T47D (cell line): ENCODE data around the gene XPO5.

Source experiments
- DNase-seq, 2 experiments: peaks; one replicate each; pipeline versions ENCODE4 v3.0.0 to v3.0.0-alpha.2; 2011 to 2012; ENCODE audit warnings: low read depth in 1 of 2, low spot score in 1 of 2
- JUND ChIP-seq: IDR thresholded peaks from 2 replicates; pipeline ENCODE4 v1.6.1; 2012; ENCODE audit warnings: low read depth
- in situ Hi-C: cut with HindIII; loops from 2 replicates; pipeline ENCODE4 v1.10.0; 2016; ENCODE audit warnings: low sequenced_read_pairs, low pct_unique_long_range_greater_than_20kb

Gene XPO5

DNA sequence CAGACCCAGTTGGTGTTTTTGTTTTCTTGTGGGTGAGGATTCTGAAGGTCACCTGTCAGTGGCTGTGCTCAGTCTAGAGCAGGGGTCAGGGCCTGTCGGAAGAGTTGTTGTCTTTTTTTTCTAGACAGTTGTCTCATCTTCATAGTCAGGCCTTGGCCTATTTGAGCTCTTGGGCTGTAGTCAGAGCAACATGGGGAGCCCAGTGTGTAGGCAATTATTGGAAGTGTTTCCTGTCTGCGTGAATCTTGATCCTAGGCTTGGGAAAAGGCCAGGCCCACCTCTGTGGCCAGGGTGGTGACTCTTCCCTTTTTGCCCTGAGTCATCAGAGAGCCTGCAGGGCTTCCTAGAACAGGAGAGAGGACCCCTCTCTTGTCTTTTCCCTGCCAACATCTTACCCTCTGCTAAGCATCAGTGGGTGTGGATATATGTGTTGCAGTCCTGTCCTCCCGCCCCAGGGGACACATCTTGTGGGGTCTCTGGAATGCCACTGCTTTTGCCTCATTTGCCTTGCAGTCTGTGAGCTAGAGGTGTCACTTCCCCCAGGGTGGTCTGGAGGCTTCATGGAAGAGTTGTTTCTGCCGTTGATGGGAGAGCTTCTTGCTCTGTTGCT lies 87.1 kb downstream of the XPO5 start:
- TF ChIP-seq JUND, result no peak
- in situ Hi-C loops, result no loop called here
- no peak for DNase-seq

DNA sequence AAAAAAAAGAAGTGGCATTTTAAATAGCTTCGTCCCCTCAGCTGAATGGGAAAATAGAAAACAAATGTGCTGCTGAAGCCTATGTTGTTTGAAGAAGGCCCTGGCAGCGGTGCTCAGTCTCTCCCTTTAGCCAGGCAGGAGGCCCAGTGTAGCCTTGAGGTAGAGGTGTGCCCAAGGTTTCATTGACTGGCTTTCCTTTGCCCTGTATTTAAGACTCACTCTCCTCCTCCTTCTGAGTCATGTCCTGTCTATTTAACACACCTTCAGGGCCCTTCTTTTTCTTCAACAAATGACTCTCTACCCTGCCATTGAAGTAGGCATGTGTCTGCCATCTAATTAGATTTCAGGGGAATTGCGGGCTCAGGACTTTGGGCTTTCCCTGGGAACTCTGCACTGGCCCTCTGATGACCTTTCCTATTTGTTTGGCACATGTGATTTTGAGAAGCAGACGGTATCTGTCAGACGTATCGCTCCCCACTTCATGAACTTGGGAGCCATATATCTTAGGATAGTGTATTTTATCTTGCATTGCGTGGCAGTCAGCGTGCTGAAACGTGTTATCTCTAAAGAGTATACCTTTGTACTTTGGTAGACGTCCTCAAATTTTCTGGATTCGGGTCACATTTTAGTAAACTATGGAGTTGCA lies 94.1 kb downstream of the XPO5 start:
- DNase-seq, result no peak
- TF ChIP-seq JUND, result no peak
- in situ Hi-C loops, result no loop called here

DNA sequence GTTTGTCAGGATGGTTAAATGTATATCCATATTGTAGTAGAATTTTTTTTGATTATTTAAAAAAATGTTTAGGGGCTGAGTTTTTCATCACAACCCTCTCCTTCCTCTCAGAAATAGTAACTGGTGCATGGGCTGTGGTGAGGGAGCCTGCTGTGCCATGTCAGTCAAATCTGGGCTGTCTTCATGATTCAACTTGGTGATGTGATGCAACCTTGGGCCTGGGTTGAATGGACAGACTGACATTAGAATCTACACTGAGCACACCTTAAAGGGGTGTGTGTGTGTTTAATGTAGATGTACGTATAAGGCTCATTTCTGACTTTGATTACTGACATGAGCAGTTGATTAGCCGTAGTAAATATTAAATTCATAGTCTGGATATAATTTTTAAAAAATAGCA lies 94.8 kb downstream of the XPO5 start:
- no peak for DNase-seq
- in situ Hi-C loops, result no loop called here
- TF ChIP-seq JUND, result no peak

DNA sequence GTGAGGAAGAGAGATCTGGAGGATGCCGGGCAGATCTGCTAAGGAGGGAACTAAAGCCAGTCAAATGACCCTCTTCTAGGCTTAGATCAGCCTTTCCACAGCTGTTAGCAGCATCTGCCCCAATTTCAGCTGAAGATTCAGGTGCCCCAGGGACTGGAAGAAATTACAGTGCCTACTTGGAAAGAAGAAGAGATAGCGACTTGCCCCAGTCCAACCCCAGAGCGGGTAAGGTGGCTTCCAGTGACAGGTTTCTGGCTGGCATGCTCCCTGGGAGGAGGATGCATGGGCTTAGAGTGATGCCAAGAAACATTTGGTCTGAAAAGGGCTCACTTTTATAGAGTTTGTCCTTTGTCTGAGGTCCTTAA lies 97.8 kb downstream of the XPO5 start:
- in situ Hi-C loops, result no loop called here

DNA sequence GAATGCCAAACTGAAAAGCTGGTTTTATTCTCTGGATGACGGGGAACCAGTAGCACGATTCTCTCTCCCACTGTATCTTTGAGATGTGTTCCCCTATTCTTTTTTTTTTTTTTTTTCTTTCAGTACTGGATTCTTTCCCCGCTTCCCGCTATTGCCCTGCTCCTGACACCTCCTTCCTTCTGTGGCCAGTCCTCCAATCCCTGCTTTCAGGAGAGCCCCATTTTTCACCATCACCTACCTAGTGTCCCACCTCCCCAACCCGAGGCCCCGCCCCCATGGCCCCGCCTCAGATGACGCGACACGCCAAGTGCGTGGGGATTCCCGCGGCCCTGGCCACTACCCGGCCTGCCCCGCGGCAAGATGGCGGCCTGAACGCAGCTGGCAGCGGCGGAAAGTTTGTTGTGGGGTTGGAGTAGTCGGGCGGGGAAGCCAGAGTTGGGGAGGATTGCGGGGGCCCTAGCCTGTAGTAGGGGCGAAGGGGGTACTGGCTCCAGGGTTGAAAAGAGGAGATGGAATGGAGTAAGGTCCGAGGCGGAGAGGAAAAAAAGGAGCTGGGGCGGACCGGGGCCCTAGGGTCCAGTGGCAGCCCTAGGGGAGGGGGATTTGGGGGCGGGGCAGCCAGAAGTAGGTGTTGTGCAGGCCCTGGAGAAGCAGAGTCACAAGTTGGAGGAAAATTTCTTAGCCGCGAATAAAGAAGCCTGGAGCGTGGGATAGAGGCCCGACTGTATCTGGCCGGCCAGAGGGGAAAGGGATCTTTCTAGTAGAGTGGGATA lies 98.4 kb downstream of the XPO5 start, which contains the start of gene TJAP1:
Gene TJAP1, plus strand, starts transcription at position 336 of the 773 bp plus-strand sequence. CDS start 21,432 bp downstream, outside the sequence.
- peak; percentile 76 to 91 for DNase-seq
- no peak for TF ChIP-seq JUND
- in situ Hi-C loops, result no loop called here

More for the DNA sequence above, 97.8 kb downstream of the XPO5 start:
- TF ChIP-seq JUND, result no peak
- no peak for DNase-seq

DNA sequence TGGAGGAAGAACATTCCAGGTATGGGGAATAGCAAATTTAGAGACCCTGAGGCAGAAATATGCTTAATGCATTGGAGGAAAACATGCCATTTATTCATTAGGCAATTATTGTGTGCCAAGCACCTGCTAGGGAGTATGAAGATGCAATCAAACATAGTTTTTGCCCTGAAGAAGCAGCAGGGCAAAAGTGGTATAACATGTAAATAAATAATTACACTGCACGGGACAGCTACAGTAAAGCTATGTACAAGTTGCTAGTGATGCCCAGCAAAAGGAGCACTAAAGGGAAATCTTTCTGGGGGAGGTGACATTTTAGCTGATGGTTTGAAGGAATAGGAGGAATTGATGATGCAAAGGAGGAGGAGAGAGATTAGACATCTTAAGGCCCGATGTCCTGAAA lies 99.1 kb downstream of the XPO5 start:
- no peak for TF ChIP-seq JUND
- in situ Hi-C loops, result no loop called here
- DNase-seq, result no peak

DNA sequence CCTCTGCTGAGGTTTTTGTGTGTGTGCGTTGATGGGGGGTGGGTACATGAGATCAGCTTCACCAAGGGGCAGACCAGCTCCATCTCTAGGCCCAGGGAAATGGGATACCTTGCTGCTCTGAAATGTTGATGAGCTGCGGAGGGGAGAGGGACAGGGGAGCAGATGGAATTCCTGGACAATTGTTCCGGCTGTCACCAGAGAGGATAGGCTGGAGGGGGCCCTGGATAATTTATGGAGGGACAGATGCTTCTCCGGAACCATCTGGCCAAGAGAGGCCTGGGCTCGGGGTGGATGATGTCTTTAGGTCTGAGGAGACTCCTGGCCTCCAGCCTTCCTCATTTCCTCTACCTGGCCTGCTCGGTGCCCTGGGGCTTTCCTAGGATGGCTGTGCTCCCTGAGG lies 100.3 kb downstream of the XPO5 start:
- TF ChIP-seq JUND, result no peak
- in situ Hi-C loops, result no loop called here

DNA sequence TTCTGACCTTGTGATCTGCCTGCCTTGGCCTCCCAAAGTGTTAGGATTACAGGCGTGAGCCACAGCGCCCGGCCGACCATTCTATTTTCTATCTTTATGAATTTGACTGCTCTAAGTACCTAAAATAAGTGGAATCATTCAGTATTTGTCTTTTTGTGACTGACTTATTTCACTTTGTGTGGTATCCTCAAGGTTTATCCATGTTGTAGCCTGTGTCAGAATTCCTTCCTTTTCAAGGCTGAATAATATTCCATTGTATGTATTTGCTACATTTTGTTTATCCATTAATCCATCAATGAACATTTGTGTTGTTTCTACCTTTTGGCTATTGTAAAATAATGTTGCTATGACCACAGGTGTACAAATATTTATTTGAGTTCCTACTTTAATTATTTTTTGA lies 103.3 kb downstream of the XPO5 start:
- TF ChIP-seq JUND, result no peak
- no peak for DNase-seq
- in situ Hi-C loops, result no loop called here

More for the DNA sequence above, 100.3 kb downstream of the XPO5 start:
- no peak for DNase-seq
